ENCODE measurements around the gene ADAM23.

Gene ADAM23

GRCh38 chr2:206639636-206640035 is 196.3 kb downstream of the ADAM23 start:
- H3K4me3 ChIP-seq (replicated peaks; ENCODE audit: low read depth, low read length) = no peak overlapping the region
- DNase-seq (ENCODE audit: extremely low read depth, low read depth) = no peak
- no peak for TF ChIP-seq CTCF (IDR thresholded peaks at IDR 0.05; ENCODE audit: low read depth, low read length, missing control alignments)

- no peak for TF ChIP-seq CTCF (IDR thresholded peaks at IDR 0.05; ENCODE audit: low read depth, low read length, missing control alignments)
- no peak overlapping the region for H3K4me3 ChIP-seq (replicated peaks; ENCODE audit: low read depth, low read length)
- no peak for DNase-seq (ENCODE audit: extremely low read depth, low read depth)
Observed at GRCh38 chr2:206641226-206641625, 197.9 kb downstream of the ADAM23 start.

- no peak for TF ChIP-seq CTCF (IDR thresholded peaks at IDR 0.05; ENCODE audit: low read depth, low read length, missing control alignments)
- H3K4me3 ChIP-seq (replicated peaks; ENCODE audit: low read depth, low read length) = no peak within 1 kb of the TSS
- DNase-seq (ENCODE audit: extremely low read depth, low read depth) = peak; percentile 59
Observed at GRCh38 chr2:206642075-206643025, 199.0 kb downstream of the ADAM23 start, which contains the start of gene FAM237A. Gene FAM237A (plus strand): TSS chr2:206642487. CDS start chr2:206644237, 1,750 bp downstream.

DNA sequence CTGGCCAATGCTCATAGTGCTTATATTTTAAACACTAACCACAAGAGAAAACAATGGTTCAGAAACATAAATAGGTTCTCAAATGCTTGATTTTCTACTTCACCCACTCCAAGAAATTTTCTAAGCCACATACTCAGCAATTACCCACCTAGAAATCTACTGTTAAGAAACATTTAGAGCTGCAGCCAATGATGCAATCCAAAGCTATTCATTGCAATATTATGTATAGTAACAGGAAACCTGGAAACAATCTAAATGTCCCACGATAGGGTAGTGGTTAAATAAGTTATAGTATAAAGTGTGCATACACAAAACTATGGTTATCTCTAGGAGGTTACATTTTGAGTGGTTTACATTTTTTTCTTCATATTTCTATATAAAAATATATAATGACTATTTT is 204.7 kb downstream of the ADAM23 start:
- TF ChIP-seq CTCF (IDR thresholded peaks at IDR 0.05; ENCODE audit: low read depth, low read length, missing control alignments) = no peak
- no peak for DNase-seq (ENCODE audit: extremely low read depth, low read depth)
- H3K4me3 ChIP-seq (replicated peaks; ENCODE audit: low read depth, low read length) = no peak overlapping the region

GRCh38 chr2:206657087-206657486 is 213.8 kb downstream of the ADAM23 start:
- no peak for TF ChIP-seq CTCF (IDR thresholded peaks at IDR 0.05; ENCODE audit: low read depth, low read length, missing control alignments)
- DNase-seq (ENCODE audit: extremely low read depth, low read depth) = no peak
- no peak overlapping the region for H3K4me3 ChIP-seq (replicated peaks; ENCODE audit: low read depth, low read length)

GRCh38 chr2:206665251-206665650 is 221.9 kb downstream of the ADAM23 start:
- TF ChIP-seq CTCF (IDR thresholded peaks at IDR 0.05; ENCODE audit: low read depth, low read length, missing control alignments) = no peak
- no peak overlapping the region for H3K4me3 ChIP-seq (replicated peaks; ENCODE audit: low read depth, low read length)
- no peak for DNase-seq (ENCODE audit: extremely low read depth, low read depth)

Measured in HFF-Myc (cell line).